Measurements from ENCODE around the gene SIVA1.
A peak's percentile ranks its signal among the peaks of the same experiment; 100 is the strongest.

The SIVA1 gene

DNA sequence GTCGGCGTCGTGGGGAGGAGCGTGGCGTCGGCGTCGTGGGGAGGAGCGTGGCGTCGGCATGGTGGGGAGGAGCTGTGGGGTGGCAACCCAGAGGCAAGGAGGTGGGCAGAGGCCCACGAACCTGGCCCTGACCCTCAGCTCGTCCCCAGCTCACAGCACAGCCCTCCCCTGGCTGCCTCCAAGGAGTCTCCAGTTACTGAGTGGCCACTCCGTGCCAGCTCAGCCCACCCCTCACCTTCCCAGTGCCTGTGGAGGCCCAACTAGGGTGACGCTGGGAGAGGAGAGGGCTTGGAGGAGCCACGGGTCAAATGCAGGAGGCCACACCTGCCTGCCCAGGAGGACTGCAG lies 23.1 kb upstream of the SIVA1 start:
- no peaks in the 10 kb centered on the region for H3K79me2 ChIP-seq (ENCODE audit: low read length)
- no peaks in the 10 kb centered on the region for H4K20me1 ChIP-seq (ENCODE audit: insufficient read depth, low read length)
- H3K27ac ChIP-seq (ENCODE audit: low read length): no peak overlapping the region
- H3K27me3 ChIP-seq (replicated peaks; ENCODE audit: insufficient read depth, low read length): peaks cover 28% of the 10 kb centered on the region
- no peak overlapping the region for H3K9ac ChIP-seq (ENCODE audit: low read length)
- H3K36me3 ChIP-seq (replicated peaks; ENCODE audit: insufficient read depth, low read length): no peaks in the 10 kb centered on the region
- no peaks in the 10 kb centered on the region for H3K9me3 ChIP-seq (replicated peaks; ENCODE audit: insufficient read depth, low read length)
- no peaks in the 10 kb centered on the region for H3F3A ChIP-seq (ENCODE audit: insufficient read depth, low read length)
- H3K9me2 ChIP-seq (replicated peaks; ENCODE audit: insufficient read depth, low read length): no peaks in the 10 kb centered on the region
- TF ChIP-seq, protein P1, sequence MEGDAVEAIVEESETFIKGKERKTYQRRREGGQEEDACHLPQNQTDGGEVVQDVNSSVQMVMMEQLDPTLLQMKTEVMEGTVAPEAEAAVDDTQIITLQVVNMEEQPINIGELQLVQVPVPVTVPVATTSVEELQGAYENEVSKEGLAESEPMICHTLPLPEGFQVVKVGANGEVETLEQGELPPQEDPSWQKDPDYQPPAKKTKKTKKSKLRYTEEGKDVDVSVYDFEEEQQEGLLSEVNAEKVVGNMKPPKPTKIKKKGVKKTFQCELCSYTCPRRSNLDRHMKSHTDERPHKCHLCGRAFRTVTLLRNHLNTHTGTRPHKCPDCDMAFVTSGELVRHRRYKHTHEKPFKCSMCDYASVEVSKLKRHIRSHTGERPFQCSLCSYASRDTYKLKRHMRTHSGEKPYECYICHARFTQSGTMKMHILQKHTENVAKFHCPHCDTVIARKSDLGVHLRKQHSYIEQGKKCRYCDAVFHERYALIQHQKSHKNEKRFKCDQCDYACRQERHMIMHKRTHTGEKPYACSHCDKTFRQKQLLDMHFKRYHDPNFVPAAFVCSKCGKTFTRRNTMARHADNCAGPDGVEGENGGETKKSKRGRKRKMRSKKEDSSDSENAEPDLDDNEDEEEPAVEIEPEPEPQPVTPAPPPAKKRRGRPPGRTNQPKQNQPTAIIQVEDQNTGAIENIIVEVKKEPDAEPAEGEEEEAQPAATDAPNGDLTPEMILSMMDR (IDR thresholded peaks at IDR 0.05; ENCODE audit: low read length): no peak
- TF ChIP-seq EZH2 (optimal IDR thresholded peaks at IDR 0.05; ENCODE audit: low read depth, low read length): no peak
- no peak for TF ChIP-seq EZH2phosphoT487 (IDR thresholded peaks at IDR 0.05; ENCODE audit: low read length)
- no peak overlapping the region for H2AFZ ChIP-seq (ENCODE audit: low read length)
- no peak overlapping the region for H3K4me3 ChIP-seq (ENCODE audit: low read length)
- H3K4me1 ChIP-seq (ENCODE audit: low read length): no peaks in the 10 kb centered on the region
- H3K4me2 ChIP-seq (ENCODE audit: low read depth, low read length): no peak overlapping the region
- DNase-seq: no peak

DNA sequence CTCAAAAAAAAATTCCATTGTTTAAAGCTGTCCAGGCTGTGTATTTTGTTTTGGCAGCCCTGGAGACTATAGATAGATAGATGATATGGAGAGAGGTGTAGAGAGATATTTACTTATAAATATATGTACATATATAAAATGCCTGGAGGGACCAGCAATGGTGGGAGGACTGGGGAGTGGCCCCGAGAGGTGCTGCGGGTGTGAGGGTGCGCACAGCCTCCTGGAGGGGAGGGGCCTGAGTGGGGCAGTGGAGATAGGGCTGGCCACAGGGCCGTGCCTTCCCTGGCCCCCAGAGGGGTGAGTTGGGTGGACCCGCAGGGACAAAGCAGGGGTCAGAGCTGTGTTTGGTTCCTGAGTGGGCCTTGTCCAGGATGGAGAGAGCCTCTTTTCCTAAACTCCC lies 22.5 kb upstream of the SIVA1 start:
- H3K79me2 ChIP-seq (ENCODE audit: low read length): no peaks in the 10 kb centered on the region
- H3K36me3 ChIP-seq (replicated peaks; ENCODE audit: insufficient read depth, low read length): no peaks in the 10 kb centered on the region
- peaks cover 21% of the 10 kb centered on the region for H3K27me3 ChIP-seq (replicated peaks; ENCODE audit: insufficient read depth, low read length)
- no peaks in the 10 kb centered on the region for H3K9me2 ChIP-seq (replicated peaks; ENCODE audit: insufficient read depth, low read length)
- no peak overlapping the region for H3K4me3 ChIP-seq (ENCODE audit: low read length)
- no peaks in the 10 kb centered on the region for H3K9me3 ChIP-seq (replicated peaks; ENCODE audit: insufficient read depth, low read length)
- DNase-seq: no peak
- no peak overlapping the region for H3K27ac ChIP-seq (ENCODE audit: low read length)
- no peak for TF ChIP-seq EZH2phosphoT487 (IDR thresholded peaks at IDR 0.05; ENCODE audit: low read length)
- TF ChIP-seq EZH2 (optimal IDR thresholded peaks at IDR 0.05; ENCODE audit: low read depth, low read length): no peak
- TF ChIP-seq, protein P1 (IDR thresholded peaks at IDR 0.05; ENCODE audit: low read length): no peak
- H3K4me2 ChIP-seq (ENCODE audit: low read depth, low read length): no peak overlapping the region
- H4K20me1 ChIP-seq (ENCODE audit: insufficient read depth, low read length): no peaks in the 10 kb centered on the region
- H2AFZ ChIP-seq (ENCODE audit: low read length): no peak overlapping the region
- no peaks in the 10 kb centered on the region for H3K4me1 ChIP-seq (ENCODE audit: low read length)
- H3K9ac ChIP-seq (ENCODE audit: low read length): no peak overlapping the region
- no peaks in the 10 kb centered on the region for H3F3A ChIP-seq (ENCODE audit: insufficient read depth, low read length)

DNA sequence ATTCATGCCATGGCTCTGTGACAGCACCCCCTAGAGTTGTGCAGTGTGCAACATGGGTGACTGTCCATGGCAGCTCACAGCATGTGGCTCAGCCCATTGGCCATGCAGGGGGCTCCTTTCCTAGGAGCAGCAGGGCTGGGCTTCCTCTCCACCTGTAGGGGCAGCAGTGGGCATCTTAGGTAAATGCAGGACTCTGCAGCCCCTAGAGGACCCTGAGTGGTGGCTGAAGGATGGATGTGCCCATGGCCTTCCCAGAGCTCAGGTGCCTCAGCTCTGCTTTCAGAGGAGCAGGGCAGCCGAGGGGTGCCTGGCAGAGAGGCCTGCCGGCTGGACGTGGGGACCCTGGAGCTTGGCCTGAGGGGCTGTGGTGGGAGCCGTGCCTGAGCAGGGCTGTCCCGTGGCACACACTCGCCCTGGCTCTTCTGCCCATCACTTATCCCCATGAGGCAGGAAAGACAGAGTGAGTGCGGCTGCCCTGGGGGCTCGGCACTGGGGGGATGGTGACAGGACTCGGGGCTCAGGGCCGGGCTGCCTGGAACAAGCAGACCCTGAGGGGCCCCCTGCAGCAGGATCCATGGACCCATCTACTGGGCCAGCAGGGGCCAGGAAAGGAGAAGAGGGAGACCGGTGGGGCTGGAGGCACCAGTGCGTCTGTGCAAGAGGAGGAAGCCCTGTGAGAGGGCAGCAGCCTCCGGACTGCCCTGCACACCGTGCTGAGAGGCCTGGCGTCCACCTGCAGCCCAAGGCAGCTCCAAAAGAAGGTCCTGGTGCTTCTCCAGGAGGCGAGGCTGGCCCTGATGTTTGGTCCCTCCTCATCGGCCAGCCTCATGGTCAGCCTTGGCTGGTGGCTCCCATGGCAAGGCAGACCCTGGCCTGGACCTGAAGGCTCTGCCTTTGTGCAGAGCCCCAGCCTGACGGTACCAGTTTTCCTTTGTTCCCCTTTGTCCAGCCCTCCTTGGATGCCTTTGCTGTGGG lies 21.3 kb upstream of the SIVA1 start:
- no peaks in the 10 kb centered on the region for H3K79me2 ChIP-seq (ENCODE audit: low read length)
- H3K9me3 ChIP-seq (replicated peaks; ENCODE audit: insufficient read depth, low read length): no peaks in the 10 kb centered on the region
- peaks cover 14% of the 10 kb centered on the region for H3K27me3 ChIP-seq (replicated peaks; ENCODE audit: insufficient read depth, low read length)
- no peaks in the 10 kb centered on the region for H4K20me1 ChIP-seq (ENCODE audit: insufficient read depth, low read length)
- no peaks in the 10 kb centered on the region for H3F3A ChIP-seq (ENCODE audit: insufficient read depth, low read length)
- H3K4me3 ChIP-seq (ENCODE audit: low read length): no peak overlapping the region
- no peak overlapping the region for H2AFZ ChIP-seq (ENCODE audit: low read length)
- no peak overlapping the region for H3K27ac ChIP-seq (ENCODE audit: low read length)
- H3K4me1 ChIP-seq (ENCODE audit: low read length): no peaks in the 10 kb centered on the region
- H3K4me2 ChIP-seq (ENCODE audit: low read depth, low read length): no peak overlapping the region
- H3K9ac ChIP-seq (ENCODE audit: low read length): no peak overlapping the region
- TF ChIP-seq, protein P1 (IDR thresholded peaks at IDR 0.05; ENCODE audit: low read length): peak; percentile 22
- TF ChIP-seq EZH2 (optimal IDR thresholded peaks at IDR 0.05; ENCODE audit: low read depth, low read length): no peak
- no peaks in the 10 kb centered on the region for H3K36me3 ChIP-seq (replicated peaks; ENCODE audit: insufficient read depth, low read length)
- no peak for DNase-seq
- no peaks in the 10 kb centered on the region for H3K9me2 ChIP-seq (replicated peaks; ENCODE audit: insufficient read depth, low read length)
